Testis (tissue), 2 donors: ENCODE data around the gene COPG2.

Experiments used
- POLR2A ChIP-seq: fragments of 450-650 bp; IDR thresholded peaks from one replicate; pipeline ENCODE4 v1.6.1; 2017; ENCODE audit warnings: antibody characterized with exemption, mild to moderate bottlenecking, moderate library complexity
- TF ChIP-seq, protein P1 (sequence below), 3 experiments: fragments of 450-650 bp in 2 of 3; fragments of 200-600 bp in 1 of 3; sonication (generic) in 1 of 3; IDR thresholded peaks; one replicate each; pipeline ENCODE4 v1.5.1; 2016 to 2019; ENCODE audit warnings: antibody characterized with exemption in 3 of 3, mild to moderate bottlenecking in 2 of 3, moderate library complexity in 1 of 3

DNA sequence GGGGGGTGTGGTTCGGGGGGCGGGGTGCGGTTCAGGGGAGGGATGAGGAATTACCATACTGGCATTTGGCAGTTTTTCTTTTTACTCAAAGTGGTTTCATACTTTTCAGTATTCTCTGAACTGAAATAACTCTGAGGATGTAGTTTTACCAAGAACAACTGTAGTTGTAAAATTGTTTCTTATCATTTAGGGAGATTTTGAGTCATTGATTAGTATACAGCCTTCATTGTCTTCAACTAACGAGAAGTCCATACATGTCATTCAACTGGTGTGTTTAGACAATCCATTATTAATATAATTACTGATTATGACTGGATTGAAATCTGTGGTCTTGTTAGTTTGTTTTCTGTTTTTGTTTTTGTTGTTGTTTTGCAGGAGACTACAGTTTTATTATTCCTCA is 40.8 kb downstream of the COPG2 start:
- TF ChIP-seq, protein P1, sequence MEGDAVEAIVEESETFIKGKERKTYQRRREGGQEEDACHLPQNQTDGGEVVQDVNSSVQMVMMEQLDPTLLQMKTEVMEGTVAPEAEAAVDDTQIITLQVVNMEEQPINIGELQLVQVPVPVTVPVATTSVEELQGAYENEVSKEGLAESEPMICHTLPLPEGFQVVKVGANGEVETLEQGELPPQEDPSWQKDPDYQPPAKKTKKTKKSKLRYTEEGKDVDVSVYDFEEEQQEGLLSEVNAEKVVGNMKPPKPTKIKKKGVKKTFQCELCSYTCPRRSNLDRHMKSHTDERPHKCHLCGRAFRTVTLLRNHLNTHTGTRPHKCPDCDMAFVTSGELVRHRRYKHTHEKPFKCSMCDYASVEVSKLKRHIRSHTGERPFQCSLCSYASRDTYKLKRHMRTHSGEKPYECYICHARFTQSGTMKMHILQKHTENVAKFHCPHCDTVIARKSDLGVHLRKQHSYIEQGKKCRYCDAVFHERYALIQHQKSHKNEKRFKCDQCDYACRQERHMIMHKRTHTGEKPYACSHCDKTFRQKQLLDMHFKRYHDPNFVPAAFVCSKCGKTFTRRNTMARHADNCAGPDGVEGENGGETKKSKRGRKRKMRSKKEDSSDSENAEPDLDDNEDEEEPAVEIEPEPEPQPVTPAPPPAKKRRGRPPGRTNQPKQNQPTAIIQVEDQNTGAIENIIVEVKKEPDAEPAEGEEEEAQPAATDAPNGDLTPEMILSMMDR (IDR thresholded peaks at IDR 0.05) = no peak
- no peak for TF ChIP-seq POLR2A
